Heart left ventricle (tissue), 13 donors: ENCODE data around the gene PCSK6.

Experiments used
- POLR2A ChIP-seq, 2 donors: fragments of 450-650 bp; IDR thresholded peaks; one replicate each; pipeline ENCODE4 v1.6.1; 2017; ENCODE audit warnings: antibody characterized with exemption in 2 of 2, mild to moderate bottlenecking in 2 of 2, moderate library complexity in 2 of 2
- TF ChIP-seq, protein P1 (sequence below), 12 donors: fragments of 200-600 bp; sonication (generic) in 4 of 12; IDR thresholded peaks; one replicate each; pipeline versions ENCODE4 v1.5.0 to v1.8.0; 2018 to 2022; ENCODE audit warnings: antibody characterized with exemption in 12 of 12, mild to moderate bottlenecking in 5 of 12
- donor health status: ischemic (EF 13 %, LVEDD 7.1; RV severe dilation, severe dysfunction).
- donor health status: DM: no; HTN: yes; CAD: no.
- donor health status: DM: no; HTN: no; CAD: no.
- donor health status: ischemic (EF 25% LVEDD 6.9; RV normal size, moderate dysfunction).
- donor health status: ischemic (EF 25% LVEDD 5.7; RV mildly dilated, moderate dysfunction).
- donor health status: ischemic (EF 35%, LVEDD 5.7; RV mildly dilated, moderate dysfunction).
- donor health status: nonischemic (EF 11% LVEDD 7.7; RV severe dilation, severe dysfunction).
- donor health status: DM: yes; HTN: yes; CAD: no.
- donor health status: PGD.
- donor health status: ischemic (EF 29% LVEDD 5.4; RV normal size, mild dysfunction).
- donor health status: nonischemic (EF 23%, LVEDD 6.1; RV moderate dilation, normal function).

DNA sequence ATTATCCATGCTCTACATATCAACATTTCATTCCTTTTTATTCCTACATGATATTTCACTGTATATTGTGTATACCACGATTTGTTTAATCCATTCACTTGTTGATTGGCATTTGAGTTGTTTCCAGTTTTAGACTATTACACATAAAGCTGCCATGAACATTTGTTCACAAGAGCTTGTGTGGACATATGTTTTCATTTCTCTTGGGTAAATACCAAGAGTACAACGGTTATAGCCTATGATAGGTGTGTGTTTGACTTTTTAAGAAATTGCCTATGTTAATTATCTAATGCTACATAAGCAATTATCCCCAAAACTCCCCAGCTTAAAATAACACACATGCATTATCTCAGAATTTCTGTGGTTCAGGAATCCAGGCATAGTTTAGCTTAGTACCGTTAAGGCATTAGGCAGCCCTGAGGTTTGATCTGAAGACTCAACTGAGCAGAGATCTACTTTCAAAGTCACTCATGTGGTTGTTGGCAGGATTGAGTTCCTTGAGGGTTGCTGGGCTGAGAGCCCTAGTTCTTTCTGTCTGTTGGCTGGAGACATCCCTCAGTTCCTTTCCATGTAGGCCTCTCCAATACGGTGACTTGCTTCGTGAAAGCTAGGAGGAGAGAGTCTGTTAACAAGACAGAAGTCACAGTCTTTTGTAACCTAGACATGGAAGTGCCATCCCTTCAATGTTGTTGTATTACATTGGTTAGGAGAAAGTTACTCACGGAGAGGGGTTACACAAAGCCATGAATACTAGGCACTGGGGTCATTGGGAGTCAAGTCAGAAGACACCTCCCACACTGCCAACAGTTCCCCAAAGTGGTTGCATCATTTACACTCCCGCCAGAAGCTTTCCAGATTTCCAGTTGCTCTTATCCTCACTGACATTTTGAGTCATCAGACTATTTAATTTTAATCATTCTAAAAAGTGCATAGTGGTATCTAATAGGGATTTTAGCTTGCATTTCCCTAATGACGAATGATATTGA, 21.0 kb upstream of the PCSK6 start:
- TF ChIP-seq, protein P1, sequence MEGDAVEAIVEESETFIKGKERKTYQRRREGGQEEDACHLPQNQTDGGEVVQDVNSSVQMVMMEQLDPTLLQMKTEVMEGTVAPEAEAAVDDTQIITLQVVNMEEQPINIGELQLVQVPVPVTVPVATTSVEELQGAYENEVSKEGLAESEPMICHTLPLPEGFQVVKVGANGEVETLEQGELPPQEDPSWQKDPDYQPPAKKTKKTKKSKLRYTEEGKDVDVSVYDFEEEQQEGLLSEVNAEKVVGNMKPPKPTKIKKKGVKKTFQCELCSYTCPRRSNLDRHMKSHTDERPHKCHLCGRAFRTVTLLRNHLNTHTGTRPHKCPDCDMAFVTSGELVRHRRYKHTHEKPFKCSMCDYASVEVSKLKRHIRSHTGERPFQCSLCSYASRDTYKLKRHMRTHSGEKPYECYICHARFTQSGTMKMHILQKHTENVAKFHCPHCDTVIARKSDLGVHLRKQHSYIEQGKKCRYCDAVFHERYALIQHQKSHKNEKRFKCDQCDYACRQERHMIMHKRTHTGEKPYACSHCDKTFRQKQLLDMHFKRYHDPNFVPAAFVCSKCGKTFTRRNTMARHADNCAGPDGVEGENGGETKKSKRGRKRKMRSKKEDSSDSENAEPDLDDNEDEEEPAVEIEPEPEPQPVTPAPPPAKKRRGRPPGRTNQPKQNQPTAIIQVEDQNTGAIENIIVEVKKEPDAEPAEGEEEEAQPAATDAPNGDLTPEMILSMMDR (IDR thresholded peaks at IDR 0.05): no peak
- TF ChIP-seq POLR2A (IDR thresholded peaks at IDR 0.05): no peak
